GM12872 (cell line): Measurements from ENCODE around the gene SLC12A2.
A peak's percentile ranks its signal among the peaks of the same experiment; 100 is the strongest.

Experiments used
- TF ChIP-seq, protein P1 (sequence below): IDR thresholded peaks from 3 replicates; pipeline ENCODE4 v1.5.1; 2011; ENCODE audit warnings: low read depth, mild to moderate bottlenecking, low read length, moderate library complexity; ENCODE audit not compliant: insufficient read depth

SLC12A2 gene

DNA sequence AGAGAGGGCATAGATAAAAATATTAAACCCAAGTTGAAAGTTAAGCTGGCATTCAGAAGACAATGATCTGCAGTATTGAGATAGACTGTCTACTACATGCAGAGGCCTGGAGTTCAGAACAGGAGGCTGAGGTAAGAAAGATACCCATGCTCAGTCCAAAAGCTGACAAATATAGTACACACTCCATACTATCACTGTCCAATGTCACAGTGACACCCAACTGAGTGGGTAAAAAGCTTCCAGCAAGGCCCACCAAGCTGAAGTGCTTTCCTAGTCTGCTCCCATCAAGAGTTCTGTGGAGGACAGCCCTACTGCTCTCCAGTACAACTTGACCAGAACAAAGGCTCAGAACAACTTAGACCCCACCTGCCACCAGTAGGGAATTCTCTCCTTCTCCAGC lies 124.9 kb downstream of the SLC12A2 start:
- TF ChIP-seq, protein P1, sequence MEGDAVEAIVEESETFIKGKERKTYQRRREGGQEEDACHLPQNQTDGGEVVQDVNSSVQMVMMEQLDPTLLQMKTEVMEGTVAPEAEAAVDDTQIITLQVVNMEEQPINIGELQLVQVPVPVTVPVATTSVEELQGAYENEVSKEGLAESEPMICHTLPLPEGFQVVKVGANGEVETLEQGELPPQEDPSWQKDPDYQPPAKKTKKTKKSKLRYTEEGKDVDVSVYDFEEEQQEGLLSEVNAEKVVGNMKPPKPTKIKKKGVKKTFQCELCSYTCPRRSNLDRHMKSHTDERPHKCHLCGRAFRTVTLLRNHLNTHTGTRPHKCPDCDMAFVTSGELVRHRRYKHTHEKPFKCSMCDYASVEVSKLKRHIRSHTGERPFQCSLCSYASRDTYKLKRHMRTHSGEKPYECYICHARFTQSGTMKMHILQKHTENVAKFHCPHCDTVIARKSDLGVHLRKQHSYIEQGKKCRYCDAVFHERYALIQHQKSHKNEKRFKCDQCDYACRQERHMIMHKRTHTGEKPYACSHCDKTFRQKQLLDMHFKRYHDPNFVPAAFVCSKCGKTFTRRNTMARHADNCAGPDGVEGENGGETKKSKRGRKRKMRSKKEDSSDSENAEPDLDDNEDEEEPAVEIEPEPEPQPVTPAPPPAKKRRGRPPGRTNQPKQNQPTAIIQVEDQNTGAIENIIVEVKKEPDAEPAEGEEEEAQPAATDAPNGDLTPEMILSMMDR: no peak

DNA sequence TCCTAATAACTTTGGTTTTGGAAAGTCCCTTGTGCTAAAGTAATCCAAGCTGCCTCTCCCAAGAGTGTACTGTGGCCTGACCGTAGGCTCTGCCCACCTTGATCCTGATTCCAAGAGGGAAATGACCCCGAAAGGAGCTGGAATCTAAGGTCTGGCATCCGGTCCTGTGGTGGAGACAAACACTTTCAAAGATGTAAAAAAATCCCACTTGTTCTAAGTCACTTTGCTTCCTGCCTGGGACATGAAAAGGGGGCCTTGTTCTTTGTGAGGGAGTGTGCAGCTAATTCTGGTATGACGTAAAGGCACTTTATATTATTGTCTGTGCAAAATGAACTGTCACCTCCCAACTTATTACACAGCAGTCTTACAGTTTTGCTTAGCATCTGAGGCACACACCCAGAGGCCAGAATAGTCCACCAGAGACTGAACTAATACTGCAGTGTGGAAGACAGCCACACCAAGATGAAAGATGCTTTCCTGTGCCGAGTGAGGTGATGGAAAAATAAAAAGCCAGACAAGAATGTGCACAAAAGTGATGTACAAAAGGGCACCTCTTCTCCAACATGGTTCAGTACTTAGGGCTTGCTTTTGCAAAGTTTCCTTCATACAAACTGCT lies 128.7 kb downstream of the SLC12A2 start:
- TF ChIP-seq, protein P1: no peak

DNA sequence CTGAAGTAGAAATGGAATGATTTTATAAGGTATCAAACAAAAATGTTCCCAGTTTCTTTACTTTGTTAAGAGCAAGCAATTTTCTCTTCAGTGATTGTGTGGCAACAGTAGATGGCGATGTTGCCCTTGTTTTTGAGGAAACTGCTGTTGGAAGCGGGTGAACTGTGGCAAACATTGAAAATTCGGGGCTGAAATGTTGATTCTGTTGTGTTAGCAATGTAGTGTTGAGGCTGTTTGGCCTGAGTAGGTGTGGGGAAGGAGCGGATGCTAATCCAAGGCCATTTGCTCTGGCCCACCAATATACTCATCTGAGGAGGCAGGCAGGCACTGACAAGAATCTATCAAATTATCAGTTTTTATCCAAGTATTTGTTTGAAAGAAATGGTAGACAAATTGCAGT lies 129.8 kb downstream of the SLC12A2 start:
- TF ChIP-seq, protein P1: peak; percentile 71

DNA sequence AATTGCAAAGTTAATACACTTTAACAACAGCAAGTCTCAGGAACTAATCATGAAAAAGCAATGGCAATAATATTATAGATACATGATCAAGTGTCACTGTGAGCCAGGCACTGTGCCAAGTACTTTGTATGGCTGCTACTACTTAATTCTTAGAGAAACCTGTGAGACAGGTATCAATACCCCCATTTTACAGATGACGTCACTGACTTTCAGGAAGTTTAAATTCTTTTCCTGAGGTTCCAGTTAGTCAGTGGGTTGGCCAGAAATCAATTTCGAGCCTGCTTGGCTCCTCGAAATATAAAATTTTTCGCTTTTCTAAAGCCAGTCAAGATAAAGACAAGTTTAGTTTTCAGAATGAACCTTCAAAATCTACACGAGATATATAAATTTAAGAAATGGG lies 130.3 kb downstream of the SLC12A2 start:
- TF ChIP-seq, protein P1: no peak

DNA sequence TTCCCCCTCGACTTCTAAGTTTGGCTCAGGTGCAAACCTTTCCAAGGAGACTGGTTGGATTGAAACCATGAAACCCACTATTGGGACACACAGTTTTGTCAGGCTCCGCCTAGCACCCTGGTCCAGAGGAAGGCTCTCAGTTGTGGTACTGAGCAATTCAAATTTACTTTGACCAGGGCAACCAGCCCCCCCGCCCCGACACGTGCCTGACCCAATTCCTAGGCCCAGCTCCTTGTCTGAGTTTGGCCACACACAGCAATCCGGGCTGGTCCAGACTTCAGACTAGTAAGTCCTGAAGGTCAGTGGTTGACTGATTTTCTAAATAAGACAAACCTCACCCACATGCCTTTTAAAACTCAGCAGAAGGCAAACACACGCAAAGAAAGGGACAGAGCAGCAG lies 132.7 kb downstream of the SLC12A2 start:
- TF ChIP-seq, protein P1: no peak

DNA sequence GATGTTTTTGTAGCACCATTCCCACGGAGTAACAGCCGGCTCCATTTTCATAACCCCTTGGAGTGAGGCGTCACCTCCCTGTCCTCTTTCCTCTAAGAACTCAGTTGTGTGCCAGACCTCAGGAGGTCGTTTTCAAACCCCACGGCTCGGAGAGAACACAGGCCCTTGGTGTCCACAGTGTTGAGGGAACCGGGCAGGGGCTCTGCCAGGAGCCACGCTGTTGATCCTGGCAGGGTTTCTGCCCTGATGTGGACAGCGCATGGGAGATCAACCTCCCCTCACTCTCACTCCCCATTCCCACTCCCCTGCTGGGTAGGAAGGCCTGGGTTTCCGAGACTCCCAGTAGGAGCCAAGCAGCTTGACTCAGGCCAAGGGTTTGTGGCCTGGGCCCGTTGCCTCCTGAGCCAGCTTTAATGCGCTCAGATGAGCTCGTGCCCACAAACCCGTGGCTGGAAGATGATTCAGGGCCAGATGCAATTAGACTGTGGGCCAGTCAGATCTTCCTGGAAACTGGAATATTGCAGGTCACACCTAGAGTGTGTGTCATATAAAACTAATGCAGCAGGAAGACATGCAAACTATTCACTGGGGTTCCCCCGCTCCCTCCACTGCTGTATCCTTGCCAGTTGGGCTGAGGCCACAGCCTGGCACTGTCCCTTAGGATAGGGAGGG lies 133.4 kb downstream of the SLC12A2 start:
- TF ChIP-seq, protein P1: no peak

DNA sequence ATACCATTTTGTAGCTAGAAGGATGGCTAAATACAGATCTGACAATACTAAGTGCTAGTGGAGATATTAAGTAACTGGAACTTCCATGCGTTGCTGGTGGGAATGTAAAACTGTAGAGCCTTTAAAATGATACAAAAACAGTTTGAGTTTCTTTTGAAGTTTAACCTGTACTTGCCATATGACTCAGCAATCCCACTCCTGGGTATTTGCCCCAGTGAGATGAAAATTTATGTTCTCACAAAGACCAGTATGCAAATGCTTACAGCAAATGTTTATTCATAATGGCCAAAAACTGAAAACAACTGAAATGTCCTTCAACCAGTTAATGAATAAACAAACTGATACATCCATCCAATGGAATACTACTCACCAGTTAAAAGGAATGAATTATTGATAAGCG lies 137.3 kb downstream of the SLC12A2 start:
- TF ChIP-seq, protein P1: no peak
